Omental fat pad (tissue), 4 donors: Measurements from ENCODE around the gene ATP1A4. TPM values are rescaled to one million over a fixed set of nuclear protein-coding genes. Genes with fewer than 3 reads are reported as not detected.
"Not testable (repeated sequence)": the region's sequence is repeated elsewhere in the genome, so short reads cannot be mapped to it uniquely, and the experiment has no call there.

Experiments
- ATAC-seq: fragments of 150-250 bp; one replicate; pipeline ENCODE4 v1.9.1; 2016; ENCODE audit warnings: mild to moderate bottlenecking, moderate library complexity; ENCODE audit not compliant: low FRiP score
- DNase-seq: peaks from one replicate; pipeline ENCODE4 v3.0.0-alpha.2; 2019; ENCODE audit warnings: low spot score
- CTCF ChIP-seq, 3 donors: fragments of 450-650 bp; IDR thresholded peaks; one replicate each; pipeline ENCODE4 v1.5.1; 2016 to 2017; ENCODE audit warnings: antibody characterized with exemption in 3 of 3, mild to moderate bottlenecking in 3 of 3, moderate library complexity in 2 of 3
- total RNA-seq, 4 donors: library from RNA; depleted of rRNA; stranded (reverse); fragments of >200 nt; gene quantifications; one replicate each; pipeline ENCODE4 v1.1.0, GENCODE V29; 2016

ATP1A4 gene
- total RNA-seq, 4 donors from 2014 or later = 0.47 to 1.6 TPM; not detected in 2

- DNase-seq (no peak), ATAC-seq (no peak)
- TF ChIP-seq CTCF (IDR thresholded peaks at IDR 0.05) = no peak
Observed at GRCh38 chr1:160108888-160109662, 42.3 kb upstream of the ATP1A4 start.

GRCh38 chr1:160109686-160110085 is 41.7 kb upstream of the ATP1A4 start:
- DNase-seq (no peak), ATAC-seq (no peak)
- TF ChIP-seq CTCF (IDR thresholded peaks at IDR 0.05) = no peak

- not testable (repeated sequence) for DNase-seq, ATAC-seq
Observed at GRCh38 chr1:160111462-160111861, 39.9 kb upstream of the ATP1A4 start.

GRCh38 chr1:160112357-160112756 is 39.0 kb upstream of the ATP1A4 start:
- no peak for TF ChIP-seq CTCF (IDR thresholded peaks at IDR 0.05)
- DNase-seq (no peak), ATAC-seq (no peak)

GRCh38 chr1:160113407-160113806 is 38.0 kb upstream of the ATP1A4 start:
- no peak for DNase-seq
- ATAC-seq = no peak
- no peak for TF ChIP-seq CTCF (IDR thresholded peaks at IDR 0.05)

- DNase-seq = no peak
- no peak for ATAC-seq
- no peak for TF ChIP-seq CTCF (IDR thresholded peaks at IDR 0.05)
Observed at GRCh38 chr1:160114085-160114484, 37.3 kb upstream of the ATP1A4 start.

GRCh38 chr1:160115545-160116282 is 35.7 kb upstream of the ATP1A4 start, which contains the start of gene ATP1A2:
Gene ATP1A2 (plus strand): TSS chr1:160115759. CDS start chr1:160115862, 103 bp downstream.
- ATAC-seq = no peak
- TF ChIP-seq CTCF (IDR thresholded peaks at IDR 0.05) = no peak
- DNase-seq = no peak
